Fibroblast of villous mesenchyme (primary cell): ENCODE results near the gene BRD3. TPM values are rescaled to one million over a fixed set of nuclear protein-coding genes. Genes with fewer than 3 reads are reported as not detected.
"Not testable (repeated sequence)": the region's sequence is repeated elsewhere in the genome, so short reads cannot be mapped to it uniquely, and the experiment has no call there.

Source experiments
- DNase-seq: peaks from one replicate; pipeline ENCODE4 v3.0.0-alpha.2; 2010; ENCODE audit warnings: low read depth
- H3K4me3 ChIP-seq: 2 replicates; pipeline ENCODE4 v1.5.1; 2011; ENCODE audit warnings: low read depth, mild to moderate bottlenecking, low read length
- total RNA-seq: library from RNA; depleted of rRNA; stranded (reverse); fragments of >200 nt; gene quantifications from 2 replicates; pipeline ENCODE4 v1.2.3, GENCODE V29; 2012
- TF ChIP-seq, protein P1 (sequence below): IDR thresholded peaks from 2 replicates; pipeline ENCODE4 v1.5.1; 2012; ENCODE audit warnings: low read depth, mild to moderate bottlenecking, low read length; ENCODE audit not compliant: insufficient read depth

BRD3 gene
- total RNA-seq, 1 donor: 5.2 TPM

DNA sequence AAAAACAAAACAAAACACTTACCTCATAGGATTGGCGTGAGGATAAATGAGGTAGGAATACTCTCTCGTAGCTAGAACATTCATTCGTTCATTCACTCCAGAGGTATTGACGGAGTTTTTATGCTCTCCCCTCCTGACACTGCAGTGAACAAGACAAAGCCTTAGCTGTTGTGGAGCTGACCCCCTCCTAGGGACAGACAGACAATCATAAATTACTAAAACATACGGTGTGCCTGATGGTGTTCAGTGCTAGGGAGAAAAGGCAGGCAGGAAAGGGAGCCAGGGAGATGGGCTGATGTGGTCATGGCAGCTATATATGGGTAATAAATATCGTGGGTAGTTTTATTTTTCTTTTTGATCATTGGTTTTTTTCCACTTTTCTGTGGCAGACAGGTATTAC lies 5.7 kb upstream of the BRD3 start:
- DNase-seq: no peak
- no peak overlapping the region for H3K4me3 ChIP-seq
- TF ChIP-seq, protein P1, sequence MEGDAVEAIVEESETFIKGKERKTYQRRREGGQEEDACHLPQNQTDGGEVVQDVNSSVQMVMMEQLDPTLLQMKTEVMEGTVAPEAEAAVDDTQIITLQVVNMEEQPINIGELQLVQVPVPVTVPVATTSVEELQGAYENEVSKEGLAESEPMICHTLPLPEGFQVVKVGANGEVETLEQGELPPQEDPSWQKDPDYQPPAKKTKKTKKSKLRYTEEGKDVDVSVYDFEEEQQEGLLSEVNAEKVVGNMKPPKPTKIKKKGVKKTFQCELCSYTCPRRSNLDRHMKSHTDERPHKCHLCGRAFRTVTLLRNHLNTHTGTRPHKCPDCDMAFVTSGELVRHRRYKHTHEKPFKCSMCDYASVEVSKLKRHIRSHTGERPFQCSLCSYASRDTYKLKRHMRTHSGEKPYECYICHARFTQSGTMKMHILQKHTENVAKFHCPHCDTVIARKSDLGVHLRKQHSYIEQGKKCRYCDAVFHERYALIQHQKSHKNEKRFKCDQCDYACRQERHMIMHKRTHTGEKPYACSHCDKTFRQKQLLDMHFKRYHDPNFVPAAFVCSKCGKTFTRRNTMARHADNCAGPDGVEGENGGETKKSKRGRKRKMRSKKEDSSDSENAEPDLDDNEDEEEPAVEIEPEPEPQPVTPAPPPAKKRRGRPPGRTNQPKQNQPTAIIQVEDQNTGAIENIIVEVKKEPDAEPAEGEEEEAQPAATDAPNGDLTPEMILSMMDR: no peak

GRCh38 chr9:134072683-134073082 lies 4.9 kb upstream of the BRD3 start:
- H3K4me3 ChIP-seq, DNase-seq: not testable (repeated sequence)

- TF ChIP-seq, protein P1: no peak
- H3K4me3 ChIP-seq: no peak overlapping the region
- DNase-seq: no peak
Measured at GRCh38 chr9:134071149-134071548, 3.3 kb upstream of the BRD3 start.

- DNase-seq: no peak
- TF ChIP-seq, protein P1: no peak
- no peak overlapping the region for H3K4me3 ChIP-seq
Measured at GRCh38 chr9:134069480-134070399, 1.9 kb upstream of the BRD3 start.

DNA sequence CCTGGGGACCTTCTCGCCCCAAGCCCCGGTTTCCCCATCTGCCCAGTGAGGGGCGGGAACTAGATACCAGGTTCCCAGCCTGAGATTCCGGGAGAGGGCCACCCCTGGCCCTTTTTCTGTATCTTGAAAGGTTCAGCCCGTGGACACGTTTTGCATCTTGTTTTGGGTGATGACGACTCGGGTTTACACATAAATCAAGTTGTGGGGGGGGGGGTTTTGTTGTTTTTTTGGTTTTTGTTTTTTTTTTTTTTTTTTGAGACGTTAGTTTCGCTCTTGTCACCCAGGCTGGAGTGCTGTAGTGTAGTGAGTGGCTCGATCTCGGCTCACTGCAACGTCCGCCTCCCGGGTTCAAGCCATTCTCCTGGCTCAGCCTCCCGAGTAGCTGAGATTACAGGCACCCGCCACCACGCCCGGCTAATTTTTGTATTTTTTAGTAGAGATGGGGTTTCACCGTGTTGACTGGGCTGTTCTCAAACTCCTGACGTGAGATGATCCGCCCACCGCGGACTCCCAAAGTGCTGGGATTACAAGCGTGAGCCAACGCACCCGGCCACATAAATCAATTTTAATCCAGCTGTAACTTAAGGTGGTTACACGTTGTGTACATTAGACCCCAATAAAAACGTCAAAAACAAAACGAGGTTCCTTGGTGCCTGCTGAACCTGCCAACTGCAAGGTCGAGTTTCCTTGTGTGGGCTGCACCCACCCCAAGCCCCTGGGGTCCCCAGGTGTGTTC lies 1.1 kb upstream of the BRD3 start:
- DNase-seq: peak; percentile 64
- TF ChIP-seq, protein P1: no peak
- H3K4me3 ChIP-seq: peak overlapping the region; percentile 74

DNA sequence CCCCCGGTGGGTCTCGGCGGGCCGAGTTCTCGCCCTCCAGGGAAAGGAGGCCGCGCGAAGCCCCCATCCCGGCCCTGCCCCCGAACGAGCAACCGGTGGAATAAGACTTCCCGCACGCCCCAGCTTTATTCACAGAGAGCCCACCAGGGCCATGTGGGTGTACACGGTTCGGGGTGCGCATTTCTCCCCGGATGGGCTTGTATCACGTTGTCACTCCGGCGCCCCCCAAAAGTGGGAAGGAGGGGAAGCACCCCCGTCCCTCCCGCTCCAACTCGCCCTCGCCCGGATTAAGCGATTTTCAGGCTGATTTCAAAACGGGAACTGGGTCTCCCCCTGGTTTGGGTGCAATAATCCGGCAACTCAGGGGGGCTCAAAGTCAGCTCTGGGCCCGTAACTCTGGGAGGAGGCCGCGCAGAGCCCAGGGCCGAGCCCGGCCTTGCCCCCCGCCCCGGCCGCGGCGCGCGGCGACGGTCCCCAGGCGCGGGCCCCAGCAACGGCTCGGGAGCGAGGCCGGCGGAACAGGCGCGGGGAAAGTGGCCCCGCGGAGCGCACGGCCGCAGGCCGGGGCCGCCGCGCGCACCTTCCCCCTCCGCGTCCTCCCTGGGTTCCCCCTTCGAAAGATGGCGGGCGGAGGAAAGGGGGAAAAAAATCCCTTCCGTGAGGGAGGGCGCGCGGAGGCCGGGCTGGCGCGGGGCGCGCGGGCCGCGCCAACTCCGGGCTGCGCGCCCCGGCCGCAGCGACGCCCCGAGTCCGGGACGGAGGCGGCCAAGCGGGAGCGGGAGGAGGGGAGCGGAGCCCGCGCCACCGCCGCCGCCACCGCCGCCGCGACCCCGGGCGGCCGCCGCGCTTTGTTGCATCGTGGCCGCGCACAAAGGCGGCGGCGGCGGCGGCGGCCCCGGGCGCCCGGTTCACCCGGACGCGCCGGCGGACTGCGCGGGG lies 644 bp downstream of the BRD3 start:
- TF ChIP-seq, protein P1: no peak
- peak; percentile 33 for DNase-seq
- H3K4me3 ChIP-seq: peak overlapping the region; percentile 84
